Ovary (tissue), 3 donors: Measurements from ENCODE around the gene MAP2K2.

Source experiments
- POLR2A ChIP-seq: fragments of 450-650 bp; IDR thresholded peaks from one replicate; pipeline ENCODE4 v1.6.1; 2017; ENCODE audit warnings: antibody characterized with exemption, mild to moderate bottlenecking, moderate library complexity
- TF ChIP-seq, protein P1 (sequence below), 3 donors: fragments of 450-650 bp in 2 of 3; fragments of 200-600 bp in 1 of 3; IDR thresholded peaks; one replicate each; pipeline versions ENCODE4 v1.5.1 to v1.8.0; 2016 to 2022; ENCODE audit warnings: antibody characterized with exemption in 3 of 3, mild to moderate bottlenecking in 1 of 3
- donor health status: DM: no; HTN: no; CAD: no.

DNA sequence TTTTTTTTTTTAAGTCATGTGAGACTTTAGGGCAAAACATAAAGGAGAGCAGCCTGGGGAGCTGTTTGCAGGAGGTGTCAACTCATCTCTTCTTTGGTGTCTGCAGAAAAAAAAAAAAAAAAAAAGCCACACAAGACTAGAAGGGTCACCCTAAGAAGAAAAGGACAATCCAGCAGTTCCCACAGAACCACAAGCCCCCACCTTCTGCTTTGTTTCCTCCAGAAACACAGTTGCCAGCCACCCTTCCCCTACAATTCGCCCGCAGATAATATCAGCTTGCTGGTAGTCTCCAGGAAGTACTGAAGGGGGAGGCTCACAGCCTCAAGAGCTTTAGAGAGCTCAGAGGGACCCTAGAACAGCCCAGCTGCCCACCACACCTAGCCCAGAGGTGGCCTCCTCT lies 34.9 kb downstream of the MAP2K2 start:
- TF ChIP-seq POLR2A: no peak
- TF ChIP-seq, protein P1, sequence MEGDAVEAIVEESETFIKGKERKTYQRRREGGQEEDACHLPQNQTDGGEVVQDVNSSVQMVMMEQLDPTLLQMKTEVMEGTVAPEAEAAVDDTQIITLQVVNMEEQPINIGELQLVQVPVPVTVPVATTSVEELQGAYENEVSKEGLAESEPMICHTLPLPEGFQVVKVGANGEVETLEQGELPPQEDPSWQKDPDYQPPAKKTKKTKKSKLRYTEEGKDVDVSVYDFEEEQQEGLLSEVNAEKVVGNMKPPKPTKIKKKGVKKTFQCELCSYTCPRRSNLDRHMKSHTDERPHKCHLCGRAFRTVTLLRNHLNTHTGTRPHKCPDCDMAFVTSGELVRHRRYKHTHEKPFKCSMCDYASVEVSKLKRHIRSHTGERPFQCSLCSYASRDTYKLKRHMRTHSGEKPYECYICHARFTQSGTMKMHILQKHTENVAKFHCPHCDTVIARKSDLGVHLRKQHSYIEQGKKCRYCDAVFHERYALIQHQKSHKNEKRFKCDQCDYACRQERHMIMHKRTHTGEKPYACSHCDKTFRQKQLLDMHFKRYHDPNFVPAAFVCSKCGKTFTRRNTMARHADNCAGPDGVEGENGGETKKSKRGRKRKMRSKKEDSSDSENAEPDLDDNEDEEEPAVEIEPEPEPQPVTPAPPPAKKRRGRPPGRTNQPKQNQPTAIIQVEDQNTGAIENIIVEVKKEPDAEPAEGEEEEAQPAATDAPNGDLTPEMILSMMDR (IDR thresholded peaks at IDR 0.05): no peak
